ENCODE measurements around the gene ALDH4A1.

Gene ALDH4A1

GRCh38 chr1:18902523-18903290 lies at the start of gene ALDH4A1:
TSS of gene ALDH4A1 (minus strand) at chr1:18902555. CDS start at chr1:18902523, 32 bp downstream.
- DNase-seq: peak; percentile 88

GRCh38 chr1:18951818-18952391 lies 49.5 kb upstream of the ALDH4A1 start:
- DNase-seq: peak; percentile 62

GRCh38 chr1:18951416-18951815 lies 49.1 kb upstream of the ALDH4A1 start:
- no peak for DNase-seq

GRCh38 chr1:18950401-18951026 lies 48.2 kb upstream of the ALDH4A1 start:
- peak; percentile 21 for DNase-seq

- no peak for DNase-seq
Measured at GRCh38 chr1:18949686-18950400, 47.5 kb upstream of the ALDH4A1 start.

GRCh38 chr1:18948913-18949685 lies 46.7 kb upstream of the ALDH4A1 start:
- no peak for DNase-seq

- DNase-seq: peak; percentile 70
Measured at GRCh38 chr1:18948048-18948912, 45.9 kb upstream of the ALDH4A1 start.

- DNase-seq: no peak
Measured at GRCh38 chr1:18947570-18947969, 45.2 kb upstream of the ALDH4A1 start.

GRCh38 chr1:18946550-18947381 lies 44.4 kb upstream of the ALDH4A1 start:
- no peak for DNase-seq

- DNase-seq: no peak
Measured at GRCh38 chr1:18945401-18945849, 43.1 kb upstream of the ALDH4A1 start.

GRCh38 chr1:18944810-18945209 lies 42.5 kb upstream of the ALDH4A1 start:
- DNase-seq: no peak

- no peak for DNase-seq
Measured at GRCh38 chr1:18943914-18944572, 41.7 kb upstream of the ALDH4A1 start.

GRCh38 chr1:18943162-18943561 lies 40.8 kb upstream of the ALDH4A1 start:
- no peak for DNase-seq

- no peak for DNase-seq
Measured at GRCh38 chr1:18942340-18942739, 40.0 kb upstream of the ALDH4A1 start.

GRCh38 chr1:18941221-18942141 lies 39.1 kb upstream of the ALDH4A1 start:
- DNase-seq: no peak

- no peak for DNase-seq
Measured at GRCh38 chr1:18940303-18941020, 38.1 kb upstream of the ALDH4A1 start.

- no peak for DNase-seq
Measured at GRCh38 chr1:18939398-18940302, 37.3 kb upstream of the ALDH4A1 start.

All from activated effector memory CD4-positive, alpha-beta T cell treated with Interleukin-2 at 50 U/mL for 16 hours (primary cell).